ENCODE measurements around the gene UBAC1.

UBAC1 gene

GRCh38 chr9:135961277-135961715, at the start of gene UBAC1:
Gene UBAC1 (minus strand): TSS chr9:135961373. CDS start chr9:135961162, 211 bp downstream.
- peak; percentile 94 for DNase-seq (ENCODE audit: low spot score)

- DNase-seq (ENCODE audit: low spot score), result no peak
Observed at GRCh38 chr9:136010615-136011361, 49.6 kb upstream of the UBAC1 start.

GRCh38 chr9:136010176-136010575, 49.0 kb upstream of the UBAC1 start:
- no peak for DNase-seq (ENCODE audit: low spot score)

GRCh38 chr9:136009516-136009915, 48.3 kb upstream of the UBAC1 start:
- no peak for DNase-seq (ENCODE audit: low spot score)

- DNase-seq (ENCODE audit: low spot score), result no peak
Observed at GRCh38 chr9:136008693-136008997, 47.5 kb upstream of the UBAC1 start.

- no peak for DNase-seq (ENCODE audit: low spot score)
Observed at GRCh38 chr9:136007934-136008692, 46.9 kb upstream of the UBAC1 start.

GRCh38 chr9:136007276-136007933, 46.2 kb upstream of the UBAC1 start:
- no peak for DNase-seq (ENCODE audit: low spot score)

GRCh38 chr9:136006169-136006568, 45.0 kb upstream of the UBAC1 start:
- DNase-seq (ENCODE audit: low spot score), result no peak

- no peak for DNase-seq (ENCODE audit: low spot score)
Observed at GRCh38 chr9:136004712-136005111, 43.5 kb upstream of the UBAC1 start.

- DNase-seq (ENCODE audit: low spot score), result no peak
Observed at GRCh38 chr9:136004219-136004618, 43.0 kb upstream of the UBAC1 start.

GRCh38 chr9:136003411-136004218, 42.4 kb upstream of the UBAC1 start:
- DNase-seq (ENCODE audit: low spot score), result no peak

GRCh38 chr9:136002881-136003280, 41.7 kb upstream of the UBAC1 start:
- no peak for DNase-seq (ENCODE audit: low spot score)

- no peak for DNase-seq (ENCODE audit: low spot score)
Observed at GRCh38 chr9:136002215-136002614, 41.0 kb upstream of the UBAC1 start.

GRCh38 chr9:136001231-136001630, 40.1 kb upstream of the UBAC1 start:
- DNase-seq (ENCODE audit: low spot score), result no peak

GRCh38 chr9:135998410-135999071, 37.4 kb upstream of the UBAC1 start:
- no peak for DNase-seq (ENCODE audit: low spot score)

GRCh38 chr9:135998016-135998380, 36.8 kb upstream of the UBAC1 start:
- DNase-seq (ENCODE audit: low spot score), result no peak

- DNase-seq (ENCODE audit: low spot score), result no peak
Observed at GRCh38 chr9:135997090-135998015, 36.2 kb upstream of the UBAC1 start.

- DNase-seq (ENCODE audit: low spot score), result no peak
Observed at GRCh38 chr9:135995816-135996215, 34.6 kb upstream of the UBAC1 start.

GRCh38 chr9:135994501-135995192, 33.5 kb upstream of the UBAC1 start:
- no peak for DNase-seq (ENCODE audit: low spot score)

All from CD4-positive, alpha-beta T cell treated with Interleukin-2 at 100 ng/mL for 4 hours (primary cell).